ENCODE measurements around the gene GPR160.
"Not testable (repeated sequence)": the region's sequence is repeated elsewhere in the genome, so short reads cannot be mapped to it uniquely, and the experiment has no call there.

GRCh38 chr3:170019306-170019705 is 18.5 kb upstream of the GPR160 start:
- TF ChIP-seq CTCF, POLR2A (IDR thresholded peaks at IDR 0.05): not testable (repeated sequence)

Measured in adrenal gland (tissue), 5 donors.